ENCODE data around the gene ERBB3. TPM values are rescaled to one million over a fixed set of nuclear protein-coding genes. Genes with fewer than 3 reads are reported as not detected.

ERBB3 gene
- total RNA-seq, 4 donors from 2014 or later = 61.9 to 532 (median 451) TPM

- Histone ChIP-seq H3K36me3 (peaks cover 0 to 29% (median 0%) of the 10 kb centered on the region in 3 donors), H3K4me1 (peaks cover 0 to 36% (median 3%) of the 10 kb centered on the region in 4 donors)
Measured at GRCh38 chr12:56081393-56082347, 1.7 kb downstream of the ERBB3 start.

GRCh38 chr12:56082382-56082781 lies 2.4 kb downstream of the ERBB3 start:
- Histone ChIP-seq H3K27ac (peak overlapping the region in 3 of 4 donors; percentile 67 to 99 (median 97)), H3K9me3 (no peaks in the 10 kb centered on the region), H3K36me3 (peaks cover 0 to 36% (median 0%) of the 10 kb centered on the region in 3 donors), H3K4me1 (peaks cover 0 to 36% (median 3%) of the 10 kb centered on the region in 4 donors), H3K27me3 (no peaks in the 10 kb centered on the region), H3K4me3 (peak overlapping the region in 2 of 4 donors; percentile 83 to 94)
- TF ChIP-seq POLR2A (IDR thresholded peaks at IDR 0.05) (no peak), CTCF (IDR thresholded peaks at IDR 0.05) (no peak)
- no peak for DNase-seq

More at GRCh38 chr12:56081393-56082347, 1.7 kb downstream of the ERBB3 start:
- Histone ChIP-seq H3K27ac (peak overlapping the region in 3 of 4 donors; percentile 90 to 99 (median 97)), H3K9me3 (no peaks in the 10 kb centered on the region), H3K27me3 (no peaks in the 10 kb centered on the region), H3K4me3 (peak overlapping the region in 3 of 4 donors; percentile 46 to 94 (median 83))
- no peak for TF ChIP-seq CTCF (IDR thresholded peaks at IDR 0.05)
- TF ChIP-seq POLR2A (IDR thresholded peaks at IDR 0.05) = peak; percentile 85 to 94
- peak in 2 of 3 donors; percentile 82 to 87 for DNase-seq

GRCh38 chr12:56082967-56083366 lies 3.0 kb downstream of the ERBB3 start:
- H3K9me3 ChIP-seq = no peaks in the 10 kb centered on the region
- peak overlapping the region in 3 of 4 donors; percentile 67 to 99 (median 97) for H3K27ac ChIP-seq
- DNase-seq = no peak
- peaks cover 0 to 42% (median 0%) of the 10 kb centered on the region in 3 donors for H3K36me3 ChIP-seq
- no peaks in the 10 kb centered on the region for H3K27me3 ChIP-seq
- TF ChIP-seq CTCF (IDR thresholded peaks at IDR 0.05) = no peak
- no peak for TF ChIP-seq POLR2A (IDR thresholded peaks at IDR 0.05)
- peak overlapping the region in 2 of 4 donors; percentile 83 to 94 for H3K4me3 ChIP-seq
- peaks cover 0 to 36% (median 3%) of the 10 kb centered on the region in 4 donors for H3K4me1 ChIP-seq

GRCh38 chr12:56084958-56085543 lies 5.1 kb downstream of the ERBB3 start:
- Histone ChIP-seq H3K27ac (peak overlapping the region in 1 of 4 donors; percentile 39), H3K4me1 (peaks cover 0 to 35% (median 2%) of the 10 kb centered on the region in 4 donors), H3K27me3 (no peaks in the 10 kb centered on the region), H3K4me3 (no peak overlapping the region), H3K9me3 (no peaks in the 10 kb centered on the region), H3K36me3 (peaks cover 0 to 59% (median 0%) of the 10 kb centered on the region in 3 donors)
- peak in 4 of 6 experiments; percentile 18 to 46 (median 35) for TF ChIP-seq CTCF (IDR thresholded peaks at IDR 0.05)
- no peak for TF ChIP-seq POLR2A (IDR thresholded peaks at IDR 0.05)
- peak in 1 of 3 donors; percentile 67 for DNase-seq

GRCh38 chr12:56086096-56086495 lies 6.1 kb downstream of the ERBB3 start:
- TF ChIP-seq CTCF (IDR thresholded peaks at IDR 0.05) (no peak), POLR2A (IDR thresholded peaks at IDR 0.05) (no peak)
- Histone ChIP-seq H3K4me1 (peaks cover 0 to 30% (median 0%) of the 10 kb centered on the region in 4 donors), H3K36me3 (peaks cover 0 to 68% (median 0%) of the 10 kb centered on the region in 3 donors), H3K4me3 (no peak overlapping the region), H3K27me3 (no peaks in the 10 kb centered on the region), H3K9me3 (no peaks in the 10 kb centered on the region), H3K27ac (peak overlapping the region in 1 of 4 donors; percentile 22)
- DNase-seq = no peak

Data from Peyer's patch (tissue), 4 donors.